ENCODE data around the gene CRAT. TPM values are rescaled to one million over a fixed set of nuclear protein-coding genes. Genes with fewer than 3 reads are reported as not detected.
"Not testable (repeated sequence)": the region's sequence is repeated elsewhere in the genome, so short reads cannot be mapped to it uniquely, and the experiment has no call there.

The CRAT gene
- polyA plus RNA-seq, 2 of the 4 experiments (the other 2 are of a cell fraction), result 20.5 to 26.0 TPM

- H3K4me3 ChIP-seq, result no peak overlapping the region
- H3K9me3 ChIP-seq, result no peaks in the 10 kb centered on the region
- ChIA-PET POLR2A (interaction anchor here (2.4 kb wide), 1 partner anchor 493 kb away, joined by 16 read pairs; the partner anchor contains the start of gene NTMT1), CTCF (interaction anchor here (0.7 to 28.1 kb wide), 8 partner anchors 8 to 588 kb away, joined by 3 to 1029 read pairs (median 138); partner anchors contain the start of genes ASB6, C9orf50, IER5L and NTMT1)
- ATAC-seq (no peak), DNase-seq (ENCODE audit: low read depth in 1 of 2, low spot score in 1 of 2) (no peak), FAIRE-seq (no peak)
- H3K27ac ChIP-seq, result peak overlapping the region in 1 of 2 experiments; percentile 40; a peak in 2 of 6 replicates
- H3K4me1 ChIP-seq, result peaks cover 7% of the 10 kb centered on the region; the same call in 2 of the 3 replicates
- TF ChIP-seq JUN (IDR thresholded peaks at IDR 0.05), result no peak
- no peak for TF ChIP-seq ZSCAN20 (CRISPR knock-in tag; IDR thresholded peaks at IDR 0.05)
- TF ChIP-seq FOSL2 (IDR thresholded peaks at IDR 0.05), result no peak
- TF ChIP-seq FOSL2 (CRISPR knock-in tag; IDR thresholded peaks at IDR 0.05), result no peak
- 90% methylated on average over 4 of the region's 4 CpGs for WGBS (ENCODE audit: missing lambda C conversion rate)
- H3K4me2 ChIP-seq, result no peak overlapping the region
These were observed 22.5 kb upstream of the CRAT start for GRCh38 chr9:129133082-129133481.

- Histone ChIP-seq H3K4me1 (peaks cover 7% of the 10 kb centered on the region; the same call in 1 of the 3 replicates), H3K27ac (peak overlapping the region; percentile 30 to 63; a peak in 4 of 6 replicates), H3K4me3 (no peak overlapping the region), H3K4me2 (no peak overlapping the region), H3K9me3 (no peaks in the 10 kb centered on the region)
- ATAC-seq (peak; percentile 93 to 96), DNase-seq (ENCODE audit: low read depth in 1 of 2, low spot score in 1 of 2) (peak; percentile 72 to 93), FAIRE-seq (no peak)
- ChIA-PET POLR2A (interaction anchor here (0.5 to 2.4 kb wide), 10 partner anchors 9 to 506 kb away, joined by 3 to 16 read pairs (median 4); partner anchors contain the start of genes C9orf50, IER5L and NTMT1), CTCF (interaction anchor here (0.6 to 28.1 kb wide), 62 partner anchors 9 to 735 kb away, joined by 3 to 1029 read pairs (median 4); partner anchors contain the start of genes ASB6, C9orf50, DOLPP1 and IER5L)
- peak; percentile 87 for TF ChIP-seq SMC3 (IDR thresholded peaks at IDR 0.05)
- TF ChIP-seq CTCF (IDR thresholded peaks at IDR 0.05), result peak; percentile 94
- peak; percentile 93 to 95 for TF ChIP-seq RAD21 (conservative IDR thresholded peaks at IDR 0.05 in 1 of 2, IDR thresholded peaks at IDR 0.05 in 1 of 2)
- TF ChIP-seq ZSCAN20 (CRISPR knock-in tag; IDR thresholded peaks at IDR 0.05), result no peak
- 29% methylated on average over 11 of the region's 13 CpGs for WGBS (ENCODE audit: missing lambda C conversion rate)
These were observed 20.9 kb upstream of the CRAT start for GRCh38 chr9:129131300-129132145.

GRCh38 chr9:129130791-129131190, 20.2 kb upstream of the CRAT start:
- ATAC-seq (no peak), DNase-seq (ENCODE audit: low read depth in 1 of 2, low spot score in 1 of 2) (no peak), FAIRE-seq (no peak)
- WGBS (ENCODE audit: missing lambda C conversion rate), result 63% methylated on average over 3 of the region's 3 CpGs
- TF ChIP-seq PBX3 (IDR thresholded peaks at IDR 0.05) (no peak), BCL3 (IDR thresholded peaks at IDR 0.05) (no peak), MYC (IDR thresholded peaks at IDR 0.05; ENCODE audit: borderline replicate concordance, low read length) (no peak), RAD21 (conservative IDR thresholded peaks at IDR 0.05 in 1 of 2, IDR thresholded peaks at IDR 0.05 in 1 of 2) (no peak), POLR2A (IDR thresholded peaks at IDR 0.05; ENCODE audit: low read length) (no peak), JUN (IDR thresholded peaks at IDR 0.05) (no peak), HMGXB4 (CRISPR knock-in tag; IDR thresholded peaks at IDR 0.05; ENCODE audit: borderline replicate concordance) (no peak), CEBPB (IDR thresholded peaks at IDR 0.05) (no peak), BHLHE40 (IDR thresholded peaks at IDR 0.05; ENCODE audit: low read depth, low read length) (no peak), CBX2 (IDR thresholded peaks at IDR 0.05; ENCODE audit: borderline replicate concordance, low read depth) (no peak), SREBF2 (IDR thresholded peaks at IDR 0.05) (no peak), GATA3 (IDR thresholded peaks at IDR 0.05; ENCODE audit: borderline replicate concordance) (no peak)
- H3K4me1 ChIP-seq, result peaks cover 9% of the 10 kb centered on the region; the same call in 1 of the 3 replicates
- H3K4me3 ChIP-seq, result no peak overlapping the region
- no peak overlapping the region for H3K27ac ChIP-seq
- CTCF ChIA-PET, result interaction anchor here (0.7 to 28.1 kb wide), 33 partner anchors 10 to 734 kb away, joined by 3 to 1029 read pairs (median 6); partner anchors contain the start of genes ASB6, C9orf50, IER5L and NTMT1
- no peaks in the 10 kb centered on the region for H3K9me3 ChIP-seq
- POLR2A ChIA-PET, result interaction anchor here (2.4 kb wide), 1 partner anchor 495 kb away, joined by 16 read pairs; the partner anchor contains the start of gene NTMT1
- H3K4me2 ChIP-seq, result no peak overlapping the region

GRCh38 chr9:129130271-129130670, 19.7 kb upstream of the CRAT start:
- WGBS (ENCODE audit: missing lambda C conversion rate), result 98% methylated on average over 7 of the region's 7 CpGs
- H3K27ac ChIP-seq; DNase-seq (ENCODE audit: low read depth in 1 of 2, low spot score in 1 of 2); ATAC-seq; H3K9me3 ChIP-seq; H3K4me3 ChIP-seq; H3K4me2 ChIP-seq; FAIRE-seq: not testable (repeated sequence)
- POLR2A ChIA-PET, result interaction anchor here (0.8 kb wide), 1 partner anchor 10 kb away, joined by 3 read pairs; no protein-coding TSS in a partner anchor
- CTCF ChIA-PET, result interaction anchor here (1.1 to 28.1 kb wide), 15 partner anchors 10 to 660 kb away, joined by 3 to 1029 read pairs (median 10); partner anchors contain the start of genes ASB6, C9orf50, IER5L and NTMT1
- H3K4me1 ChIP-seq, result peaks cover 13% of the 10 kb centered on the region; the same call in 2 of the 3 replicates

Data from A549 (cell line).